Ramos (cell line): ENCODE results near the gene POLD2.

Source experiments
- in situ Hi-C: fragments of 300-500 bp; cut with MboI; formaldehyde crosslinking; loops from one replicate; pipeline ENCODE4 v1.14.3; 2022; ENCODE audit warnings: low sequenced_read_pairs; ENCODE audit not compliant: unreplicated experiment

POLD2 gene

DNA sequence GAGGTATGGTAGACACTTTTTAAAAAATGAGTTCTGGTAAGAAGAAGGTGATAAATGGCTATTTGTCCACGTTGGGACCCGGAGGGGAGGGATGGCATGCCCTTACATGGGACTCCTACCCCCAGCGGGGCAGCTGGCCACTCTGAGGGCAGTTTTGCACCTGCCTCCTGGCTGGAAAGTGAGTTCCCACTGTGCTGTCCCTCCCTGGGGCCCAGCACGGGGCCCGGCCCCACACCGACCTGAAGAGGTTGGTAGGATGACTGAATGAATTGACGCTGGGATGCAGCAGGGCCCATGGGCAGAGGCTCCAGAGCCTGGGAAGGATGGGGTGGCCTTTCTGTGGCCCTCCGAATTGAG, 19.8 kb downstream of the POLD2 start:
- in situ Hi-C loops, result no loop called here

DNA sequence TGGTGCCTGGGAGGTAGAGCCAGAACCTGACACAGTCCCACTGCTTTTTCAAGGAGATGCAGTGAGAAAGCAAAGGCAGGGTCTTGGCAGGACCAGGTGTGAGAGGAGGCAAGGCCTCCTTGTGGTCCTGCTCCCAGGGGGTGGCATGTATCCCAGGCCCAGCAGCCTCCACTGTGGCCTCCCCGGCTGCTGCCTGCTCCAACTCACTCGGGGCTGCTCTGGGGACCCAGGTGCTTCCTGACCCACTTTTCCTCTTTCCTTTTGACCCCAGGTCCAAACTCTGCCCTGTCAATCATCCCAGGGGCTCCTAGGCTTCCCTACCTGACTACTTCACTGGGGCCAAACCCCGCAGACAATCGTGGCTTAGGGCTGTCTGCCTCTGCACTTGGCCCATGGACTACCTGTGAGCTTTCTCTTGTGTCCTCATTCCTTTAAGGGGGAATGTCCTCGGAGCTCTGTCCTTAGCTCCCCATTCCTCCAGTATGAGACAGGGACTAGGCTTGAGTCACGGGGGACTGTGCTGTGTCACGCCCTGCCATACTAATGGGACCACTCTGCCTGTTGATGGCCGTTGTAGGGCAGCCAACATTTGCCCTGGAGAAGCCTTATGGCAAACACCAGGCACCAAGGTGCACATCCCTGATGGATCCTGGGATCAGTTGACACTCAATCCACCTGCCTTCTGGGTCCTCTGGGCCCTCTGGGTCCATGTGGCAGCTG, 20.3 kb downstream of the POLD2 start:
- in situ Hi-C loops, result no loop called here

DNA sequence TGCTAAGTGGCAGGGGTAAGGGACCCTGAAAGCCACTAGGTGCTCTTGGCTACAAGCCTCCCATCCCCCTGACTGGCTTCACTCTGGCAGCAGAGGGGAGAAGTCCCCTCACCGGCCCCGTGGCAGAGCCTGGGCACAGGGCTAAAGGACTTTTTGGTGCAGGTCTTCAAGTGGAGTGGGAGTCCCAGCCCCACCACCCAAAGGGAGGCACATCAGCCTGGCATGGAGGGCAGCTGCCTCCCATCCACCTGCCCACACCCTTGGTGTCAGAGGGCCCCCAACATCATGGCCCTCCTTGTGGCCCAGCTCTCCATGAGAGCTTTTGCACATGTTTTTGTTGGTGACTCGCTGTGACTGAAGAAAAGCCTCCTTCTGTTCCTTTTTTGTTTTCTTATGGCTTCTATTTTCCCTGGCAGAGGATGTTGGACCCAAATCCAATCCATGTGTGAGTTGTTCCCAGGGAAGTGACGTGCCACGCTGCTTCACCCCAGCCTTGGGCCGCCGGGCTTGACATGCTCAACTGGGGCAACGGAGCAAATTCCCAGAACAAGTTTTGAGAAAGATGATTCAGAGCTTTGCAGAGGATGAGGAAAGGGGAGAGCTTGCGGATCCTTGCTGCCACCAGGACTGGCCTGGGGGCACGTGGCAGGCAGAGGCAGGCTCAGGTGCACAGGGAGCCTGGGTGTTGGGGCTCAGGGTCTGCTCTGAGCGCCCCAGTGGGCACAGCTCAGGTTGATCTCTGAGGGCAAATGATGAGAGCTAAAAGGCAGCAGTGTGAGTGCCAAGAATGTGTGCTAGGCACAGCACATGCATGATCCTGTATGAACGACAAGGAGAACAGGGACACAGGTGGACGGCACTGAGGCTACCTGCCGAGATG, 21.1 kb downstream of the POLD2 start:
- in situ Hi-C loops, result no loop called here

DNA sequence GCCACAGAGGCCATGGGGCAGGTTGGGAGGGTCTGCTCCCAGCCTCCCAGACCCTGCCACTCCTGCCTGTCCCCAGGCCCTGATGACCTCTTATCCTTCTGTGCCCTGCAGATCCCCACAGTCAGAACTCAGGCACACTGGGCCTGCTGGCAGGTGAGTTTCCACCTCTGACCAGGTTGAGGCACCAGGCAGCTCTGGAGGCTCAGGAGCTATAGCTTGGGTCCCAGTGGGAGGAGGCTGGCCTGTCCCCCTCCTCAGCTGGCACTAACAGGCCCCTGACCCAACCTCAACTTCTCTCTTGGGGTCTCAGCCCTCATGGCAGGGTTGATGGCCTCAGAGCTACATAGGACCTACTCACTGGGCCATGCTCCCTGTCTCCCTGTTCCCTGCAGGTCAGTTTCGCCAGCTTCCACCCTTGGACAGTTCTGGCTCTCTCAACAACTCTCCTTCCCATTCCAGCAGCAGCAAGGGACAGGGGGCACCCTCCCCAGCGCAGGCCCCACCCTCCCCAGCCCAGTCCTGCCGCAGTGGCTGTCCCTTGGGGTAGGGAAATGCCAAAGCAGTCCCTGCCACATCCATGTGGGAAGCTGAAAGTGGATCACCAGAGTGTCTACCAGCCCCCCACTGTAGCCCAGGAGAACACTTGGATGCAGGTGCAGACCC, 21.9 kb downstream of the POLD2 start:
- in situ Hi-C loops, result no loop called here

DNA sequence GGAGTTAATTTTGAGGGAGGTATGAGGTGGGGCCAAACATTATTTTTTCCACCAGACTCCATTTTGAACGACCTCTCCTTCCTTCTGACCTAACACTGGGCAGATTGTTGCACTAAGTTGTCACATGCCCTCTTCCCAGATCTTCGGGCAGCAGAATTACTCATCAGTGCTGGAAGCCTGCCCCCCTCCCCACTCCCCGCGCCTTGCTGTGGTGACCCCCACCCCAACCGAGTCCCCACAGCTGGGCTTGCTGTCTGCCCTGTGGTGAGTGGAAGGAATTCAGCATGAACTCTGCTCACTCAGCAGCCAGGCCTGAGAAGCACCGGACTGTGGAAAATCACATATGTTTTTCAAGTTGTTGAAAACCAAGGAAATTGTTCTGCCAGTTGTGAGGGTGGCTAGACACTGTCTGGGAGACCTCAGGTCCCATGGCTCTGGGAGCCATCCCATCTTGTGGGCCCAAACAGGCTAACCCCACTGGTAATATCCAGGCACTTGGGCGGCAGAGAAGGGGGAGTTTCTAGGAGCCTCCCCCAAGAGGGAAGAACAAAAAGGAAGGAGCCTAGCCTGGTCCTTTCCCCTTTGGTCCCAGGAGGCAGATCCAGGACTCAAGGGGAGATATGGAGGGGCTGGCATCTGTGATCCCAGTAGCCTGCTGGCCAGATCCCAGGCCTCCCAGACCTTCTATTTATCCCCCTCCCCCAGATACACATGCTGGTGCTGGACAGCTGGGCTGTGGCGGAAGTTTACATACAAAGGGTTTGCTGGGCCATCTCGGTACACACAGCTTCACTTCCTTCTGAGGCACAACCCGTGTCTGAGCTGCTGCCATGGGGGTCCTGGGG, 22.7 kb downstream of the POLD2 start:
- in situ Hi-C loops, result no loop called here

DNA sequence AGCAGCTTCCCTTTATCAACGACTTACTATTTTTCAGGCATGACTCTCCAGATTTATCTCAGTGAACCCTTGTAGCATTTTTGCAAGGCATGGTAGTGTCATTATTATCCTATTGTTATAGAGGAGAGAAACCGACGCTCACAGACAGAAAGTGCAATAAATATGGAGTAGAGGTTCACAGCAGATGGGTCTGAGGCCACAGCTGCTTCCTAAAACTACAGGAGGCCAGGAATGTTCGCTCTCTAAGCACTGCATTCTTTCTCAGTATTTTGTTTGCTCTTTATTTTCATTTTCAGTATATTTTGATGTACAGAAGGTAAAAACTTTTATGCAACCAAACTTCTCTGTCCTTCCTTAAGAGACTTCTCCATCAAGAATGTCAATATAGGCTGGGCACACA, 23.7 kb downstream of the POLD2 start:
- in situ Hi-C loops, result loop anchor here (25.0 kb wide), 1 partner anchor 888 kb away; the partner anchor contains the start of gene MYO1G

DNA sequence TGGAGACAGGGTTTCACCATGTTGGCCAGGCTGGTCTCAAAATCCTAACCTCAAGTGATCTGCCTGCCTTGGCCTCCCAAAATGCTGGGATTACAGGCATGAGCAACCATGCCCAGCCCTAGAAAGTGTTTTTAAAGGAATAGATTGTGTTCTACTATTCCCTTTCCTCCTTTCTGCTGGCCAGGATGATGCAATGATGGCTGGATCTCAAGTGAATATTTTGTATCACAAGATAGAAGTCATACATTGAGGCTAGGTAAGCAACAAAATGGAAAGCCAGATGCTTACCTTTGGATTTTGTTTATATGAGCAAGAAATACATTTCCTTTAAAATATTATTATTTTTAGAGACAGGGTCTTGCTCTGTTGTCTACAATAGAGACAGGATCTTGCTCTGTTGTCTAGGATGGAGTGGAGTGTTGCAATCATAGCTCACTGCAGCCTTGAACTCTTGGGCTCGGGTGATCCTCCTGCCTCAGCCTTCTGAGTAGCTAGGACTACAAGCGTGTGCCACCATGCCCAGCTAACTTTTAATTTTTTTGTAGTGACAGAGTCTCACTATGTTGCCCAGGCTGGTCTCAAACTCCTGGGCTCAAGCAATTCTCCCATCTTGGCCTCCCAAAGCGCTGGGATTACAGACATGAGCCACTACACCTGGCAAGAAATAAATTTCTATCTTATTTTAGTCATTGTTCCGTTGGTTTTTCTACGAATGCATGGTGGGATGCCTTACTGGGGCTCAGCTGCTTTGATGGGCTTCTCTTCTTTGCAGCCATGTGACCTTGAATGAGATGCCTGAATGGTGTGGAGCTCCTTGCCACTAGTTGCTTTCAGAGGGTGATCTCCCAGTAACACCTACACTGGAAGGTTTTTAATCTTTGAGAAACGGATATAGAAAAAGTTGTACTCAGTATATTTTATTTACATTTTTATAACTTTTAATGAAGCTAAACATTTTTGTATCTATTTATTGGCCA, 25.0 kb downstream of the POLD2 start:
- in situ Hi-C loops, result loop anchor here (25.0 kb wide), 1 partner anchor 889 kb away; the partner anchor contains the start of gene MYO1G

DNA sequence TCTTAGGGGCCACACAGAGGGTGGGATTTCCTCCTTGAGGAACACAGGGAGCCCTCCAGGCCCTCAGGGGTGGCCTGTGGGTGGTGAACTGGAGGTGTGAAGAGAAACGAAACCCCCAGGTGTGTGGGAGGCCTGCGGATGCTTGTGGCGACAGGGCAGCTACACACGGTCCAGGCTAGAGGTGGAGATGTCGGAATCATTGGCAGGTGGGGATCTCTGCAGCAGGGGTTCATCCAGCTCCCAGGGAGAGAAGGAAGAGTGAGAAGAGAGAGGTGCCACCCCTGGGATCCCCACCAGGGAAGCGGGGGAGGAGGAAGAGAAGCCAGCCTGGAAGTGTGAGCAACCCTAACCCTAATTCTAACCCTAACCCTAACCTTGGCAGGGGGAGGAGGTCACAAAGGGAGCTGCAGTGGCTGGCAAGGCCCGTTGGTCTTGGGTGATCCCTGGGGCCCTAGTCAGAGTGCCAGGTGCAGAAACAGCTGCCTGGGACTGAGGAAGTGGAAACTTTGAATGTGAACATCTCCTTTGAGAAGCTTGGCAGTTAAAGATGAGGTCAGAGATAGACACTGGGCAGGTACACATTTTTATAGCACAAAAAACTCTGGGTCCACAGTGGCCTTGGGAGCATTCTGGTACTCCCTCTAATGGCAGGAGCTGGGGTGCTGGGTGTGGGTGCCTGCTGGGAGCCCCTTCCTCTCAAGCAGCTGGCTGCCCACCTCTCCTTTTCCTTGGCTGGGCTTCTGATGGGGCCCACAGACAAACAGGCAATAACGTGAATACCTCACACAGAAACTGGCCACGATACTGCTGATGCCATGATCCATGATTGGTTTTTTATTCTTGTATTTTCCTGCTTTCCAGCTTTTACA, 26.1 kb downstream of the POLD2 start:
- in situ Hi-C loops, result loop anchor here (25.0 kb wide), 1 partner anchor 890 kb away; the partner anchor contains the start of gene MYO1G

DNA sequence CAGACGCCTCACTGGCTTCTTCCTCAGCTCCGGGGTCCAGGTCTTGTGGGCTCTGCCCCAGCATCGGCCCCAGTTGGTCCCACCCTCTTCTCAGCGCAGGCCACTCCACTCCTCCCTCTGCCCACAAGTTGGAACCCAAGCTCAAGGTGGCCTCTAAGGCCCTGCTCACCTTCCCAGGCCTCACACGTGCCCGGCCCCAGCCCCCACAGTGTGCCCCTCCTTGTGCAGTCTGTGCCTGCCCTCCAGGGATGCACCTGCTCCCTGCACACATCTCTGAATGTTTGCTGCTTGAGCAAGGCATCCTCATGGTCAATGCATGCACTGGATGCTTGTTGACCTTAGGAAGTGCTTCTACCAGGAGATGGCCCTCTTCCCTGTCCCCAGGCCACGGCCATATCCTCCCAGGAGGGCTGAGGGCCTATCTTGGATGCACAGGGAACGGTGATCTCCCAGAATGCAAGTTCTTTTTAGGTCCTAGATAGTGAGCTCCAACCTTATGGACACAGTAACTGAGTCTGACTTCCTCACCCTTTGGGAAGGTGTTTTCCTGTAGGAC, 26.9 kb downstream of the POLD2 start:
- in situ Hi-C loops, result loop anchor here (25.0 kb wide), 1 partner anchor 891 kb away; the partner anchor contains the start of gene MYO1G

DNA sequence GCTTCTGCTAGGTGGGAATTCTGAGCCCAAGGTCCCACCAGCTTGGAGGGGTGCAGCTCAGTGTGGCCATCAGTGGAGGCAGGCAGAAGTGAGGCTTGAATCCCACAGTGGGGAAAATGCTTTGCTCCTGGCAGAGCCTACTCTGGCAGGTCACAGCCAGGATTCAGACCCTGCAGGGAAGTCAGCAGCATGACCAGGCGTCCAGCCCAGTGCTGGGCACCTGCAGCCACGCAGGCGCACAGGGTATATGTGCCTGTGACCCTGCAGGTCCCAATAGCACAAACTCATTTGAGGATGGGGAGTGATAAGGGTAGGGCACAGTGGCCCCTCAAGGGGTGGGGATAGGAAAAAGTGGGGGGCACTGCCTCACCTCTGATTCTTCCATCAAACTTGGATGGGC, 27.6 kb downstream of the POLD2 start:
- in situ Hi-C loops, result loop anchor here (25.0 kb wide), 1 partner anchor 892 kb away; the partner anchor contains the start of gene MYO1G

DNA sequence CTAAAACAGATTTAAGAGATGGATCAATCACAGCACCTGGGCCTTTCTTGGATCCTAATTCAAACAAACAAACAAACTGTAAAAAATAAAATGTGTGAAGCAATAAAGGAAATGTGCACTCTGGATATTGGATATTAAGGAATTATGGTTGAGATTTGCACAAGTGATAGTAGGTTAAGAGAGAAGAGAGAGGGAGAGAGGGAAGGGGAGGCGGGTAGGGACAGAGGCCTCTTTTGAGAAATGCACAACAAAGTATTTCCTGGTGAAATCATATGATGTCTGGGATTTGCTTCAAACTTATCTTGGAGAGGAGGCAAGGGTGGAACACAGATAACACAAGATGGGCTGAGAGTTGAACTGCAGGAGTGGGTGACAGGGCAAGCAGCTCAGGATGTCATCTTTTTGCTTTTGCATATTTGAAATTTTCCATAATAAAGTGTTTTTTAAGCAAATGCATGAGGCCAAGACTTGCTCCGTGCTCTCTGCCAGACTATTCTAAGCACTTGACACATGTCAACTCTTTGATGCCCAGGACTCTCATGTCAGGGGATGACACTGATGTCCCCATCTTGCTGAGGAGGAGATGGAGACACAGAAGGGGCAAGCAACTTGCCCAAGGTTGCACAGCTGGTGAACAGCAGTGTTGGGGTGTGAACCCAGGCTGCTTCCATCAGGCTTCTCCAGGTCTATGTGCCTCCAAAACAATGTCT, 28.3 kb downstream of the POLD2 start:
- in situ Hi-C loops, result loop anchor here (25.0 kb wide), 1 partner anchor 892 kb away; the partner anchor contains the start of gene MYO1G

DNA sequence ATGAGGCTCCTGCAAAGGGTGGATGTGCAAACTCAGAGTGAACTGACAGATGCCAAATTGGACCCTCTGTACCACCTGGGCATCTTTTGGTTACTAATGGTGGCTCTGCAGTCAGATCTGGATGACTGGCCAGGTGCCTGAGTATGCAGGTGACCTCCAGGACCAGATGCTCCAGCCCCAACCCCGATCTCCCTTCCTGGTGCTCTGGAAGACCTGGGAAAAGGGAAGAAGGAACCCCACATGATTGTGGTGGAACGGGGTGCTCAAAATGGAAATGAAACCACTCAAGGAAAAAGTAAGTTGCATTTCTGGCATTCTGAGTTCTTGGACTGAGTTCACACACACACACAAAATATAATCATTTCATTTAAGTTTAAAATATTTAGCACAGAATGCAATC, 29.0 kb downstream of the POLD2 start:
- in situ Hi-C loops, result loop anchor here (25.0 kb wide), 1 partner anchor 893 kb away; the partner anchor contains the start of gene MYO1G

DNA sequence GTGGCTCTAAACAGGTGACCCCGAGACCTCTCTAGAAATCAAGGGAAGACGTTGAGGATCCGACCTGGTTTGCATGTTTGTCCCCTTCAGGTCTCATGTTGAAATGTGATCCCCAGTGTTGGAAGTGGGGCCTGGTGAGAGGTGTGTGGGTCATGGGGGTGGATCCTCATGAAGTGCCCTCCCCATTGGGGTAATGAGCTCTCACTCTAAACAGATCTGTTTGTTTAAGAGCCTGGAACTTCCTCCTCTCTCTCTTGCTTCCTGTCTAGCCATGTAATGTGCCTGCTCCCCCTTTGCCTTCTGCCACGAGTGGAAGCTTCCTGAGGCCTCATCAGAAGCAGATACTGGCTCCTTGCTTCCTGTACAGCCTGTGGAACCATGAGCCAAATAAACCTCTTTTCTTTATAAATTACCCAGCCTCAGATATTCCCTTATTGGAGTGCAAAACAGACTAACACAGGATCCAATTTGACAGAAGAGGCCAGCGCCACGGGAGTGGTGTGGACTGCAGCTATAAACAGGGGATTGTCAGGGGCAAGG, 30.2 kb downstream of the POLD2 start:
- in situ Hi-C loops, result loop anchor here (25.0 kb wide), 1 partner anchor 894 kb away; the partner anchor contains the start of gene MYO1G

DNA sequence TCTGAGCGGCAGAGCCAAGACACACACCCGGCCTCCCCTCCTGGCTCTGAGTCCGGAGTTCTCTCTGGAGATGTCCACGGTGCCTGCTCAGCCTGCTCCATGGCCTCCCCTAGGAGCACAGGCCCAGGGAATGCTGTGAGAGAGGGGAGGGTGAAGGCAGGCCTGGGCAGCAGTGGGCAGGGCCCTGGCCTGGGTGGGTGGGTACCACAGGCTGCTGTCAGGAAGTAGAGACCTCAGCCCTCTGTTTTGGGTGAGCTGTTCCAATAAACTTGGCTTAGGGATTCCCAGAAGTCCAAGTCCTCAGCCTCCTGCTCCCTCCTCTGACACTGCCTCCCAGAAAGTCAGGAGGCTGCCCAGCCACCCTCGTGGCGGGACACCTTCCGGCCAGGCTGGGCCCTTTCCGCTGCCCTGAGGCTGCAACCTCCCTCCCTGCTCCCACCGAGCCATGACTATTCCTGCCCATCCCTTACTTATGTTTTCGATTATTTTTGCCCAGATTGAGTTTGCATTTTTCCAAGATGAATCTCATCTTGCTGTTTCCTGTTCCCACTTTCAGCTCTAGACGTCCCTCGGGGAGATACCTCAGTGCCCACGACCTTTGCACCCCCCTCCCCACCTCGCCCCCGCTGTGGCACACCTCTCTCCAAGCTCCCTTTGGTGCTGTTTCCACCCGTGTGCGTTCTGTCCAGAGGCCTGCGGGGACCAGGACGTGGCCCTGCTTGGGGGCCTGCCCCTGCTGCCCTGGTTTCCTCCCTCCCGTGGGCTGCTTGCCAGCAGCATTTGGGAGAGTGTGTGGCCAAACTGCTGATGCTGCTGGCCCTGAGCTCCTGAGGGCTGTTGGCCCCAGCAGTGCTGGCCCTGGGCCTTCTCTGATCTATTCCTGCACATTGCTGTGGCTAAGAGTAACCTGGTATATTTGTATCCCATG, 35.2 kb downstream of the POLD2 start:
- in situ Hi-C loops, result loop anchor here (25.0 kb wide), 1 partner anchor 899 kb away; the partner anchor contains the start of gene MYO1G

DNA sequence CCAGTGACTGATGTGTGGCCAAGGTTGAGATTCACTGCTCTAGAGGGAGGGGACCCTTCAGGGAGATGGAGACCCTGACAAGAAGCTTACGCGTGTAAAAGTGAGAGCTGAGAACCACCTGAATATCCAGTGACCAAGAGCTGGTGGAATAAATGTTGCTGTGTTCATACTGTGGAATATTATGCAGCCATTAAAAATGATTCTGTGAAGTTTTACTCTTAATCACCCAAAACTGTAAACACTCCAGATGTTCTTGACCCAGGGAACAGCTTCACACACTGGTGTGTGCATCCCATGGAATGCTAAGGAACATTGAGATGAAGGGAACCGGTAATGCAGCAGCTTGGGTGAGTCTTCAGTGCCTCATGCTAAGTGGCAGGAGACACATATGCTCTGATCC, 36.7 kb downstream of the POLD2 start:
- in situ Hi-C loops, result loop anchor here (25.0 kb wide), 1 partner anchor 901 kb away; the partner anchor contains the start of gene MYO1G
